ENCODE results near the gene SYT14.
"Not testable (repeated sequence)": the region's sequence is repeated elsewhere in the genome, so short reads cannot be mapped to it uniquely, and the experiment has no call there.

Gene SYT14

GRCh38 chr1:210043058-210043457 lies 105.0 kb downstream of the SYT14 start:
- no peak for DNase-seq

- DNase-seq = no peak
Measured at GRCh38 chr1:210049616-210050015, 111.6 kb downstream of the SYT14 start.

GRCh38 chr1:210050491-210050890 lies 112.5 kb downstream of the SYT14 start:
- DNase-seq = not testable (repeated sequence)

GRCh38 chr1:210053126-210053525 lies 115.1 kb downstream of the SYT14 start:
- no peak for DNase-seq

- DNase-seq = no peak
Measured at GRCh38 chr1:210057593-210057992, 119.6 kb downstream of the SYT14 start.

GRCh38 chr1:210061992-210062391 lies 124.0 kb downstream of the SYT14 start:
- no peak for DNase-seq

- DNase-seq = no peak
Measured at GRCh38 chr1:210070531-210070930, 132.5 kb downstream of the SYT14 start.

GRCh38 chr1:210072129-210072528 lies 134.1 kb downstream of the SYT14 start:
- no peak for DNase-seq

GRCh38 chr1:210072896-210073504 lies 135.0 kb downstream of the SYT14 start:
- no peak for DNase-seq

GRCh38 chr1:210074904-210075303 lies 136.9 kb downstream of the SYT14 start:
- no peak for DNase-seq

- no peak for DNase-seq
Measured at GRCh38 chr1:210076620-210077019, 138.6 kb downstream of the SYT14 start.

- DNase-seq = no peak
Measured at GRCh38 chr1:210081494-210081893, 143.5 kb downstream of the SYT14 start.

- no peak for DNase-seq
Measured at GRCh38 chr1:210085359-210085758, 147.3 kb downstream of the SYT14 start.

GRCh38 chr1:210087058-210087457 lies 149.0 kb downstream of the SYT14 start:
- DNase-seq = no peak

GRCh38 chr1:210089855-210090254 lies 151.8 kb downstream of the SYT14 start:
- no peak for DNase-seq

- no peak for DNase-seq
Measured at GRCh38 chr1:210092366-210092765, 154.3 kb downstream of the SYT14 start.

GRCh38 chr1:210093461-210093860 lies 155.4 kb downstream of the SYT14 start:
- no peak for DNase-seq

GRCh38 chr1:210098356-210098755 lies 160.3 kb downstream of the SYT14 start:
- no peak for DNase-seq

GRCh38 chr1:210099921-210100320 lies 161.9 kb downstream of the SYT14 start:
- no peak for DNase-seq

GRCh38 chr1:210104103-210104502 lies 166.1 kb downstream of the SYT14 start:
- DNase-seq = no peak

GRCh38 chr1:210112906-210113305 lies 174.9 kb downstream of the SYT14 start:
- DNase-seq = not testable (repeated sequence)

- no peak for DNase-seq
Measured at GRCh38 chr1:210117198-210117597, 179.2 kb downstream of the SYT14 start.

- no peak for DNase-seq
Measured at GRCh38 chr1:210117681-210118170, 179.7 kb downstream of the SYT14 start.

- DNase-seq = no peak
Measured at GRCh38 chr1:210123383-210123782, 185.4 kb downstream of the SYT14 start.

- no peak for DNase-seq
Measured at GRCh38 chr1:210123924-210124589, 186.0 kb downstream of the SYT14 start.

All from bone marrow (tissue), 2 donors.